HCT116 (cell line): ENCODE results near the gene VPS35L. TPM values are rescaled to one million over a fixed set of nuclear protein-coding genes. Genes with fewer than 3 reads are reported as not detected.

Experiments
- ATAC-seq: fragments of 200-7000 bp; cut with Tn5 transposase; 2 replicates; pipeline ENCODE4 v1.9.1; 2020; ENCODE audit warnings: mild to moderate bottlenecking, moderate library complexity
- BruUV-seq: library from RNA; stranded (reverse); fragments of 400-500 nt; replicated peaks from 2 replicates; lab custom pipeline; 2021; lab: Mats Ljungman, UMichigan
- CTCF ChIA-PET: fragments of 300-600 bp; sonication (Branson Sonifier 250); formaldehyde crosslinking; loops from one replicate; lab custom pipeline; 2021; ENCODE audit warnings: antibody characterized with exemption; lab: Charles Lee
- POLR2A ChIA-PET: fragments of 300-600, 350-600 bp; sonication (Branson Sonifier 250); formaldehyde crosslinking; loops from one replicate; lab custom pipeline; 2021; ENCODE audit warnings: antibody characterized with exemption; lab: Charles Lee
- RAD21 ChIA-PET, 2 experiments: fragments of 300-600 bp; sonication (Branson Sonifier 250); formaldehyde crosslinking; loops; one replicate each; lab custom pipeline; 2023; ENCODE audit warnings: low total read pairs in 2 of 2; ENCODE audit not compliant: uncharacterized antibody in 2 of 2, unreplicated experiment in 2 of 2, low non-redundant PET in 1 of 2; lab: Charles Lee
- DNase-seq: peaks from one replicate; pipeline ENCODE4 v3.0.0-alpha.2; 2010; ENCODE audit warnings: low read depth, low spot score
- H2AFZ ChIP-seq: fragments of 200-600 bp; shearing (Covaris generic), sonication (generic); 2 replicates; pipeline ENCODE4 v1.6.1; 2017; ENCODE audit warnings: low read depth, mixed run types, mixed read lengths, antibody characterized with exemption, low read length; ENCODE audit not compliant: poor library complexity, severe bottlenecking
- H3K27ac ChIP-seq: 2 replicates; pipeline ENCODE4 v1.5.1; 2012; ENCODE audit warnings: low read depth, low read length
- H3K27me3 ChIP-seq: fragments of 200-600 bp; sonication (generic); 2 replicates; pipeline ENCODE4 v1.6.1; 2016; ENCODE audit warnings: mixed run types, low read length, mixed read lengths; ENCODE audit not compliant: insufficient read depth
- H3K36me3 ChIP-seq, 2 experiments: fragments of 200-500 bp in 1 of 2; fragments of 200-600 bp in 1 of 2; sonication (Bioruptor generic) in 1 of 2; sonication (generic) in 1 of 2; 2 replicates each; pipeline versions ENCODE4 v1.5.1 to v1.6.1; 2014 to 2016; ENCODE audit warnings: low read length in 2 of 2, inconsistent platforms in 1 of 2, mixed read lengths in 1 of 2, mixed run types in 1 of 2; ENCODE audit not compliant: insufficient read depth in 2 of 2, control insufficient read depth in 1 of 2
- H3K4me1 ChIP-seq, 2 experiments: fragments of 200-600 bp in 1 of 2; sonication (generic) in 1 of 2; 2 replicates each; pipeline versions ENCODE4 v1.5.1 to v1.6.1; 2012 to 2017; ENCODE audit warnings: low read length in 2 of 2, inconsistent platforms in 1 of 2, mild to moderate bottlenecking in 1 of 2, mixed read lengths in 1 of 2, mixed run types in 1 of 2, moderate library complexity in 1 of 2; ENCODE audit not compliant: insufficient read depth in 2 of 2, control insufficient read depth in 1 of 2
- H3K4me2 ChIP-seq: fragments of 200-600 bp; sonication (generic); 2 replicates; pipeline ENCODE4 v1.6.1; 2017; ENCODE audit warnings: mixed run types, low read length, mixed read lengths
- H3K4me3 ChIP-seq, 2 experiments: fragments of 200-600 bp in 1 of 2; sonication (generic) in 1 of 2; replicated peaks in 1 of 2; 2 replicates each; pipeline ENCODE4 v1.5.1; 2011 to 2016; ENCODE audit warnings: low read length in 2 of 2, control low read depth in 1 of 2, low read depth in 1 of 2, mild to moderate bottlenecking in 1 of 2, mixed read lengths in 1 of 2, mixed run types in 1 of 2
- H3K79me2 ChIP-seq: fragments of 200-600 bp; sonication (generic); 2 replicates; pipeline ENCODE4 v1.6.1; 2017; ENCODE audit warnings: mild to moderate bottlenecking, mixed run types, low read length, moderate library complexity, mixed read lengths; ENCODE audit not compliant: insufficient read depth
- H3K9ac ChIP-seq: fragments of 200-600 bp; sonication (generic); 2 replicates; pipeline ENCODE4 v1.6.1; 2016; ENCODE audit warnings: low read length, mixed read lengths
- H3K9me2 ChIP-seq: fragments of 200-600 bp; sonication (generic), shearing (Covaris generic); 2 replicates; pipeline ENCODE4 v1.6.1; 2017; ENCODE audit warnings: mixed run types, mild to moderate bottlenecking, moderate library complexity; ENCODE audit not compliant: insufficient read depth
- H3K9me3 ChIP-seq, 2 experiments: fragments of 200-500 bp in 1 of 2; fragments of 200-600 bp in 1 of 2; sonication (Bioruptor generic) in 1 of 2; sonication (generic) in 1 of 2; 2 replicates each; pipeline ENCODE4 v1.6.1; 2014 to 2017; ENCODE audit warnings: low read length in 2 of 2, mixed read lengths in 2 of 2, inconsistent platforms in 1 of 2, low read depth in 1 of 2, mild to moderate bottlenecking in 1 of 2, mixed run types in 1 of 2, moderate library complexity in 1 of 2; ENCODE audit not compliant: control insufficient read depth in 1 of 2, insufficient read depth in 1 of 2
- H4K20me1 ChIP-seq: fragments of 200-600 bp; sonication (generic), shearing (Covaris generic); 2 replicates; pipeline ENCODE4 v1.6.1; 2017; ENCODE audit warnings: mixed run types, mild to moderate bottlenecking, moderate library complexity; ENCODE audit not compliant: insufficient read depth
- CEBPB ChIP-seq: IDR thresholded peaks from 2 replicates; pipeline ENCODE4 v1.6.1; 2012; ENCODE audit warnings: low read depth
- EZH2 ChIP-seq: fragments of 200-600 bp; sonication (generic); IDR thresholded peaks from 2 replicates; pipeline ENCODE4 v1.6.1; 2017; ENCODE audit warnings: antibody characterized with exemption, mixed run types
- RAD21 ChIP-seq: IDR thresholded peaks from 2 replicates; pipeline ENCODE4 v1.6.1; 2012; ENCODE audit warnings: low read depth, mild to moderate bottlenecking
- intact Hi-C: fragments of 100-400 bp; cut with micrococcal nuclease; formaldehyde crosslinking; loops from 2 replicates; pipeline ENCODE4 v1.10.0; 2022
- total RNA-seq: library from RNA; stranded (reverse); gene quantifications from one replicate; pipeline ENCODE4 v1.2.1, GENCODE V29; 2021; ENCODE audit not compliant: unreplicated experiment
- TF ChIP-seq, protein P1 (sequence below): IDR thresholded peaks from 2 replicates; pipeline ENCODE4 v1.6.1; 2012; ENCODE audit warnings: low read depth
- TF ChIP-seq, protein P2 (sequence below): IDR thresholded peaks from 2 replicates; pipeline ENCODE4 v1.6.1; 2012
- TF ChIP-seq, protein P3 (sequence below), 3 experiments: fragments of 200-600 bp in 1 of 3; sonication (generic) in 1 of 3; IDR thresholded peaks in 2 of 3; conservative IDR thresholded peaks in 1 of 3; 2 replicates each; pipeline ENCODE4 v1.5.1; 2012 to 2017; ENCODE audit warnings: low read depth in 2 of 3, low read length in 2 of 3, antibody characterized with exemption in 1 of 3, borderline replicate concordance in 1 of 3, control low read depth in 1 of 3, mild to moderate bottlenecking in 1 of 3, mixed read lengths in 1 of 3, mixed run types in 1 of 3, moderate library complexity in 1 of 3; ENCODE audit not compliant: insufficient read depth in 1 of 3

Gene VPS35L
- total RNA-seq, 1 experiment from 2014 or later = 21.4 TPM

GRCh38 chr16:19559242-19559910 is 3.9 kb downstream of the VPS35L start:
- Histone ChIP-seq H3K4me1 (peaks cover 0 to 8% of the 10 kb centered on the region in 2 experiments; a peak in 2 of 4 replicates), H2AFZ (no peak overlapping the region), H3K9me3 (no peaks in the 10 kb centered on the region), H3K27me3 (no peaks in the 10 kb centered on the region), H3K9ac (no peak overlapping the region), H3K36me3 (no peaks in the 10 kb centered on the region), H3K4me3 (no peak overlapping the region), H3K79me2 (no peaks in the 10 kb centered on the region), H3K27ac (no peak overlapping the region), H3K9me2 (no peaks in the 10 kb centered on the region), H3K4me2 (no peak overlapping the region), H4K20me1 (no peaks in the 10 kb centered on the region)
- ATAC-seq = no peak
- DNase-seq = peak; percentile 51
- no TSS peak for BruUV-seq
- CTCF ChIA-PET = interaction anchor here (0.7 to 1.0 kb wide), 5 partner anchors 10 to 741 kb away, joined by 3 to 4 read pairs (median 4); no protein-coding TSS in a partner anchor
- no peak for TF ChIP-seq CEBPB
- TF ChIP-seq, protein P1, sequence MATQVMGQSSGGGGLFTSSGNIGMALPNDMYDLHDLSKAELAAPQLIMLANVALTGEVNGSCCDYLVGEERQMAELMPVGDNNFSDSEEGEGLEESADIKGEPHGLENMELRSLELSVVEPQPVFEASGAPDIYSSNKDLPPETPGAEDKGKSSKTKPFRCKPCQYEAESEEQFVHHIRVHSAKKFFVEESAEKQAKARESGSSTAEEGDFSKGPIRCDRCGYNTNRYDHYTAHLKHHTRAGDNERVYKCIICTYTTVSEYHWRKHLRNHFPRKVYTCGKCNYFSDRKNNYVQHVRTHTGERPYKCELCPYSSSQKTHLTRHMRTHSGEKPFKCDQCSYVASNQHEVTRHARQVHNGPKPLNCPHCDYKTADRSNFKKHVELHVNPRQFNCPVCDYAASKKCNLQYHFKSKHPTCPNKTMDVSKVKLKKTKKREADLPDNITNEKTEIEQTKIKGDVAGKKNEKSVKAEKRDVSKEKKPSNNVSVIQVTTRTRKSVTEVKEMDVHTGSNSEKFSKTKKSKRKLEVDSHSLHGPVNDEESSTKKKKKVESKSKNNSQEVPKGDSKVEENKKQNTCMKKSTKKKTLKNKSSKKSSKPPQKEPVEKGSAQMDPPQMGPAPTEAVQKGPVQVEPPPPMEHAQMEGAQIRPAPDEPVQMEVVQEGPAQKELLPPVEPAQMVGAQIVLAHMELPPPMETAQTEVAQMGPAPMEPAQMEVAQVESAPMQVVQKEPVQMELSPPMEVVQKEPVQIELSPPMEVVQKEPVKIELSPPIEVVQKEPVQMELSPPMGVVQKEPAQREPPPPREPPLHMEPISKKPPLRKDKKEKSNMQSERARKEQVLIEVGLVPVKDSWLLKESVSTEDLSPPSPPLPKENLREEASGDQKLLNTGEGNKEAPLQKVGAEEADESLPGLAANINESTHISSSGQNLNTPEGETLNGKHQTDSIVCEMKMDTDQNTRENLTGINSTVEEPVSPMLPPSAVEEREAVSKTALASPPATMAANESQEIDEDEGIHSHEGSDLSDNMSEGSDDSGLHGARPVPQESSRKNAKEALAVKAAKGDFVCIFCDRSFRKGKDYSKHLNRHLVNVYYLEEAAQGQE = no peak
- TF ChIP-seq, protein P2, sequence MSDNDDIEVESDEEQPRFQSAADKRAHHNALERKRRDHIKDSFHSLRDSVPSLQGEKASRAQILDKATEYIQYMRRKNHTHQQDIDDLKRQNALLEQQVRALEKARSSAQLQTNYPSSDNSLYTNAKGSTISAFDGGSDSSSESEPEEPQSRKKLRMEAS = no peak
- no peak for TF ChIP-seq EZH2
- TF ChIP-seq RAD21 = peak; percentile 77
- TF ChIP-seq, protein P3, sequence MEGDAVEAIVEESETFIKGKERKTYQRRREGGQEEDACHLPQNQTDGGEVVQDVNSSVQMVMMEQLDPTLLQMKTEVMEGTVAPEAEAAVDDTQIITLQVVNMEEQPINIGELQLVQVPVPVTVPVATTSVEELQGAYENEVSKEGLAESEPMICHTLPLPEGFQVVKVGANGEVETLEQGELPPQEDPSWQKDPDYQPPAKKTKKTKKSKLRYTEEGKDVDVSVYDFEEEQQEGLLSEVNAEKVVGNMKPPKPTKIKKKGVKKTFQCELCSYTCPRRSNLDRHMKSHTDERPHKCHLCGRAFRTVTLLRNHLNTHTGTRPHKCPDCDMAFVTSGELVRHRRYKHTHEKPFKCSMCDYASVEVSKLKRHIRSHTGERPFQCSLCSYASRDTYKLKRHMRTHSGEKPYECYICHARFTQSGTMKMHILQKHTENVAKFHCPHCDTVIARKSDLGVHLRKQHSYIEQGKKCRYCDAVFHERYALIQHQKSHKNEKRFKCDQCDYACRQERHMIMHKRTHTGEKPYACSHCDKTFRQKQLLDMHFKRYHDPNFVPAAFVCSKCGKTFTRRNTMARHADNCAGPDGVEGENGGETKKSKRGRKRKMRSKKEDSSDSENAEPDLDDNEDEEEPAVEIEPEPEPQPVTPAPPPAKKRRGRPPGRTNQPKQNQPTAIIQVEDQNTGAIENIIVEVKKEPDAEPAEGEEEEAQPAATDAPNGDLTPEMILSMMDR (IDR thresholded peaks at IDR 0.05 in 2 of 3, conservative IDR thresholded peaks at IDR 0.05 in 1 of 3; ENCODE audit: borderline replicate concordance in 1 of 3, insufficient read depth in 1 of 3, low read depth in 2 of 3, low read length in 2 of 3) = peak; percentile 47 to 82 (median 56); a peak in 4 of 6 replicates
- POLR2A ChIA-PET = no interaction called here
- intact Hi-C loops = loop anchor here (1.0 kb wide), 1 partner anchor 327 kb away; no protein-coding TSS in a partner anchor
- RAD21 ChIA-PET = no interaction called here
